H1 (cell line): Measurements from ENCODE around the gene AFAP1L1. TPM values are rescaled to one million over a fixed set of nuclear protein-coding genes. Genes with fewer than 3 reads are reported as not detected.

Source experiments
- CTCF ChIA-PET: fragments of 300-600 bp; sonication (Branson Sonifier 250); formaldehyde crosslinking; loops from one replicate; lab custom pipeline; 2021; ENCODE audit not compliant: partially characterized antibody; lab: Charles Lee
- POLR2A ChIA-PET: fragments of 300-600 bp; sonication (Branson Sonifier 250); formaldehyde crosslinking; loops from one replicate; lab custom pipeline; 2021; ENCODE audit warnings: inconsistent platforms; ENCODE audit not compliant: partially characterized antibody; lab: Charles Lee
- DNase-seq, 2 experiments: peaks; one replicate each; pipeline versions ENCODE4 v3.0.0 to v3.0.0-alpha.2; 2010 to 2022; ENCODE audit warnings: low spot score in 2 of 2, low read depth in 1 of 2, mixed read lengths in 1 of 2
- FAIRE-seq: peaks from 2 replicates; lab custom pipeline; 2011; peaks lifted over from hg19 to GRCh38; lab: Jason Lieb, UNC
- H2AFZ ChIP-seq: 2 replicates; pipeline ENCODE4 v1.8.1; 2012; ENCODE audit warnings: low read length, inconsistent platforms
- H2AK5ac ChIP-seq: 2 replicates; pipeline ENCODE4 v1.6.1; 2013; ENCODE audit warnings: low read depth, low read length
- H2BK120ac ChIP-seq: replicated peaks from 2 replicates; pipeline ENCODE3; 2013; ENCODE audit warnings: low read depth, low read length, inconsistent platforms
- H2BK12ac ChIP-seq: 2 replicates; pipeline ENCODE4 v1.6.1; 2013; ENCODE audit warnings: low read depth, low read length
- H2BK15ac ChIP-seq: 2 replicates; pipeline ENCODE4 v1.6.1; 2013; ENCODE audit warnings: low read length
- H2BK20ac ChIP-seq: 2 replicates; pipeline ENCODE4 v1.6.1; 2013; ENCODE audit warnings: low read length
- H2BK5ac ChIP-seq: 2 replicates; pipeline ENCODE4 v1.6.1; 2013; ENCODE audit warnings: low read depth, low read length
- H3K14ac ChIP-seq: 2 replicates; pipeline ENCODE4 v1.6.1; 2013; ENCODE audit warnings: inconsistent platforms; ENCODE audit not compliant: insufficient read length
- H3K18ac ChIP-seq: 2 replicates; pipeline ENCODE4 v1.6.1; 2013; ENCODE audit warnings: low read length; ENCODE audit errors: extremely low read depth
- H3K23ac ChIP-seq: 2 replicates; pipeline ENCODE4 v1.6.1; 2013; ENCODE audit warnings: inconsistent platforms; ENCODE audit not compliant: insufficient read length
- H3K23me2 ChIP-seq: 2 replicates; pipeline ENCODE4 v1.6.1; 2013; ENCODE audit warnings: low read depth, low read length
- H3K27ac ChIP-seq: 2 replicates; pipeline ENCODE4 v1.6.1; 2011; ENCODE audit warnings: low read depth, low read length, inconsistent platforms
- H3K27me3 ChIP-seq, 4 experiments: replicated peaks in 1 of 4; 1 replicate in 1 of 4; 2 replicates in 3 of 4; pipeline versions ENCODE4 v1.6.1 to v1.8.1; 2011 to 2013; ENCODE audit warnings: low read length in 3 of 4, mild to moderate bottlenecking in 3 of 4, inconsistent platforms in 2 of 4, mixed read lengths in 2 of 4, moderate library complexity in 1 of 4; ENCODE audit not compliant: control insufficient read depth in 3 of 4, insufficient read depth in 3 of 4; ENCODE audit errors: extremely low read depth in 1 of 4
- H3K36me3 ChIP-seq, 4 experiments: 2 replicates each; pipeline versions ENCODE4 v1.6.1 to v1.8.1; 2011 to 2013; ENCODE audit warnings: mild to moderate bottlenecking in 4 of 4, low read length in 3 of 4, moderate library complexity in 2 of 4, control low read depth in 1 of 4, inconsistent platforms in 1 of 4; ENCODE audit not compliant: insufficient read depth in 4 of 4, control insufficient read depth in 2 of 4
- H3K4ac ChIP-seq: replicated peaks from 2 replicates; pipeline ENCODE3; 2013; ENCODE audit warnings: low read length, low read depth, mixed read lengths, inconsistent platforms; ENCODE audit not compliant: insufficient read length
- H3K4me1 ChIP-seq, 4 experiments: replicated peaks in 1 of 4; 1 replicate in 1 of 4; 2 replicates in 3 of 4; pipeline versions ENCODE4 v1.6.1 to v1.8.1; 2011 to 2013; ENCODE audit warnings: low read length in 3 of 4, inconsistent platforms in 2 of 4, mixed read lengths in 1 of 4; ENCODE audit not compliant: insufficient read depth in 4 of 4, control insufficient read depth in 3 of 4
- H3K4me2 ChIP-seq, 2 experiments: 2 replicates each; pipeline versions ENCODE4 v1.6.1 to v1.8.1; 2011 to 2013; ENCODE audit warnings: low read depth in 2 of 2, low read length in 2 of 2, control low read depth in 1 of 2, inconsistent platforms in 1 of 2, mild to moderate bottlenecking in 1 of 2; ENCODE audit not compliant: insufficient read depth in 1 of 2
- H3K4me3 ChIP-seq, 4 experiments: fragments of 200-600, 300-600 bp in 1 of 4; sonication (generic), shearing (Covaris generic), sonication (Bioruptor Twin) in 1 of 4; 2 replicates each; pipeline versions ENCODE4 v1.5.1 to v1.8.1; 2011 to 2016; ENCODE audit warnings: low read length in 4 of 4, low read depth in 3 of 4, control low read depth in 2 of 4, inconsistent platforms in 2 of 4, mild to moderate bottlenecking in 2 of 4, mixed read lengths in 1 of 4, moderate library complexity in 1 of 4; ENCODE audit not compliant: insufficient read depth in 2 of 4; ENCODE audit errors: extremely low read depth in 1 of 4
- H3K56ac ChIP-seq: replicated peaks from 2 replicates; pipeline ENCODE3; 2013; ENCODE audit warnings: low read depth, mild to moderate bottlenecking, mixed read lengths, low read length, inconsistent platforms; ENCODE audit not compliant: insufficient read length
- H3K79me1 ChIP-seq: 2 replicates; pipeline ENCODE4 v1.6.1; 2013; ENCODE audit warnings: low read depth, low read length, control low read depth
- H3K79me2 ChIP-seq, 2 experiments: 2 replicates each; pipeline versions ENCODE4 v1.6.1 to v1.8.1; 2012 to 2013; ENCODE audit warnings: low read length in 2 of 2, mild to moderate bottlenecking in 2 of 2, inconsistent platforms in 1 of 2; ENCODE audit not compliant: insufficient read depth in 2 of 2, control insufficient read depth in 1 of 2
- H3K9ac ChIP-seq, 4 experiments: replicated peaks in 1 of 4; 1 replicate in 1 of 4; 2 replicates in 3 of 4; pipeline versions ENCODE4 v1.6.1 to v1.8.1; 2011 to 2013; ENCODE audit warnings: low read depth in 3 of 4, low read length in 3 of 4, control low read depth in 2 of 4, mild to moderate bottlenecking in 2 of 4, moderate library complexity in 2 of 4, inconsistent platforms in 1 of 4; ENCODE audit errors: extremely low read depth in 1 of 4
- H3K9me3 ChIP-seq, 2 experiments: 2 replicates each; pipeline versions ENCODE4 v1.6.1 to v1.8.1; 2012 to 2013; ENCODE audit warnings: mild to moderate bottlenecking in 2 of 2, moderate library complexity in 2 of 2, control low read depth in 1 of 2, inconsistent platforms in 1 of 2, low read depth in 1 of 2, low read length in 1 of 2, mixed read lengths in 1 of 2; ENCODE audit not compliant: insufficient read depth in 2 of 2
- H4K20me1 ChIP-seq, 2 experiments: replicated peaks in 1 of 2; 2 replicates each; pipeline versions ENCODE3 to v1.8.1; 2011 to 2013; ENCODE audit warnings: inconsistent platforms in 2 of 2, low read length in 2 of 2, mild to moderate bottlenecking in 1 of 2; ENCODE audit not compliant: insufficient read depth in 2 of 2, control insufficient read depth in 1 of 2
- H4K5ac ChIP-seq: 2 replicates; pipeline ENCODE4 v1.6.1; 2013; ENCODE audit warnings: low read length, low read depth, mixed read lengths, inconsistent platforms; ENCODE audit not compliant: insufficient read length
- H4K8ac ChIP-seq: 2 replicates; pipeline ENCODE4 v1.8.0; 2013; ENCODE audit warnings: mild to moderate bottlenecking, moderate library complexity, low read length, inconsistent platforms; ENCODE audit not compliant: insufficient read depth; ENCODE audit errors: extremely low read depth
- H4K91ac ChIP-seq: replicated peaks from 2 replicates; pipeline ENCODE3; 2013; ENCODE audit warnings: low read length, mixed read lengths, inconsistent platforms; ENCODE audit not compliant: insufficient read length
- TAF7 ChIP-seq: optimal IDR thresholded peaks from 2 replicates; pipeline ENCODE3; 2011; ENCODE audit warnings: low read depth, mild to moderate bottlenecking, inconsistent platforms, low read length, moderate library complexity, borderline replicate concordance
- TCF12 ChIP-seq: IDR thresholded peaks from 2 replicates; pipeline ENCODE4 v1.6.1; 2011; ENCODE audit warnings: low read depth, mild to moderate bottlenecking, low read length
- YY1 ChIP-seq: IDR thresholded peaks from 2 replicates; pipeline ENCODE4 v1.6.1; 2011; ENCODE audit warnings: low read depth, mild to moderate bottlenecking, low read length
- WGBS, 2 experiments: shearing (Covaris generic) in 1 of 2; methylation state at CpG; one replicate each; pipeline versions ENCODE4 v1.1.6 to v1.1.7; 2013 to 2015; ENCODE audit warnings: low lambda C conversion rate in 2 of 2, mixed read lengths in 2 of 2, inconsistent platforms in 1 of 2, low coverage in 1 of 2, missing lambda C conversion rate in 1 of 2; ENCODE audit not compliant: insufficient replicate concordance in 2 of 2, insufficient coverage in 1 of 2, insufficient read length in 1 of 2; ENCODE audit errors: extremely low coverage in 1 of 2, missing lambda C conversion rate in 1 of 2; 5-methylcytosine and 5-hydroxymethylcytosine counted together
- polyA plus RNA-seq, 7 experiments: library from polyadenylated mRNA; depleted of rRNA in 3 of 7; stranded (reverse) in 5 of 7; unstranded in 2 of 7; fragments of >200 nt in 5 of 7; fragments of 200-250 nt in 2 of 7; gene quantifications; 1 replicate in 5 of 7; 2 replicates in 1 of 7; 4 replicates in 1 of 7; pipeline versions ENCODE4 v1.2.1 to v1.2.3, GENCODE V29; 2011 to 2013; ENCODE audit warnings: missing spikeins in 2 of 7, mixed read lengths in 2 of 7
- total RNA-seq: library from RNA; stranded (reverse); fragmentation: NEBNext Ultra II Directional; extraction: Animal tissue kit (Norgen Biotek cat#: 25700); gene quantifications from 2 replicates; pipeline ENCODE4 v1.2.1, GENCODE V29; 2021

The AFAP1L1 gene
- total and polyA plus RNA-seq, 2 of the 8 experiments (the other 6 are each of a cell fraction or from before 2014, with no cell fraction given), result 0.79 to 4.7 TPM

- CTCF ChIA-PET, result interaction anchor here (0.6 to 4.1 kb wide), 9 partner anchors 12 to 98 kb away, joined by 3 to 26 read pairs (median 4); no protein-coding TSS in a partner anchor
- no peak overlapping the region for H2BK20ac ChIP-seq
- peaks cover 0 to 5% (median 1%) of the 10 kb centered on the region in 4 experiments; a peak in 4 of 7 replicates for H3K4me1 ChIP-seq
- peaks cover 12% of the 10 kb centered on the region for H3K23me2 ChIP-seq
- no peak overlapping the region for H4K91ac ChIP-seq
- H3K27me3 ChIP-seq, result no peaks in the 10 kb centered on the region
- no peak overlapping the region for H4K8ac ChIP-seq
- no peak overlapping the region for H2BK15ac ChIP-seq
- H3K27ac ChIP-seq, result no peak overlapping the region
- no peak overlapping the region for H3K18ac ChIP-seq
- no peaks in the 10 kb centered on the region for H3K9me3 ChIP-seq
- H2BK120ac ChIP-seq, result no peak overlapping the region
- no peak overlapping the region for H3K56ac ChIP-seq
- DNase-seq (no peak), FAIRE-seq (no peak)
- H2AFZ ChIP-seq, result no peak overlapping the region
- H3K79me2 ChIP-seq, result peaks cover 0 to 29% of the 10 kb centered on the region in 2 experiments; a peak in 2 of 4 replicates
- no peak overlapping the region for H2BK12ac ChIP-seq
- no peak overlapping the region for H3K14ac ChIP-seq
- no peak overlapping the region for H3K4ac ChIP-seq
- peak overlapping the region in 2 of 4 experiments; percentile 72 to 89; a peak in 3 of 8 replicates for H3K4me3 ChIP-seq
- no peak overlapping the region for H2BK5ac ChIP-seq
- H3K4me2 ChIP-seq, result peak overlapping the region; percentile 67 to 84; a peak in 2 of 4 replicates
- no peak overlapping the region; a peak in 1 of 7 replicates for H3K9ac ChIP-seq
- no peak overlapping the region for H3K23ac ChIP-seq
- POLR2A ChIA-PET, result interaction anchor here (1.2 to 5.0 kb wide), 5 partner anchors 10 to 97 kb away, joined by 3 to 72 read pairs (median 4); partner anchors contain the start of gene PCYOX1L
- H4K5ac ChIP-seq, result no peak overlapping the region
- 85% methylated on average over 2 of the region's 2 CpGs; no CpG with 5 or more reads in 1 of the 2 experiments for WGBS, 2 experiments
- H3K36me3 ChIP-seq, result peaks cover 12 to 22% (median 15%) of the 10 kb centered on the region in 4 experiments
- no peak overlapping the region for H2AK5ac ChIP-seq
- H3K79me1 ChIP-seq, result no peaks in the 10 kb centered on the region; the same call in 1 of the 2 replicates
- H4K20me1 ChIP-seq, result peaks cover 0 to 2% of the 10 kb centered on the region in 2 experiments
- TF ChIP-seq TAF7 (no peak), TCF12 (no peak), YY1 (no peak)
These were observed 72.5 kb downstream of the AFAP1L1 start for GRCh38 chr5:149344151-149344550.
